ENCODE results near the gene NEU1.

DNA sequence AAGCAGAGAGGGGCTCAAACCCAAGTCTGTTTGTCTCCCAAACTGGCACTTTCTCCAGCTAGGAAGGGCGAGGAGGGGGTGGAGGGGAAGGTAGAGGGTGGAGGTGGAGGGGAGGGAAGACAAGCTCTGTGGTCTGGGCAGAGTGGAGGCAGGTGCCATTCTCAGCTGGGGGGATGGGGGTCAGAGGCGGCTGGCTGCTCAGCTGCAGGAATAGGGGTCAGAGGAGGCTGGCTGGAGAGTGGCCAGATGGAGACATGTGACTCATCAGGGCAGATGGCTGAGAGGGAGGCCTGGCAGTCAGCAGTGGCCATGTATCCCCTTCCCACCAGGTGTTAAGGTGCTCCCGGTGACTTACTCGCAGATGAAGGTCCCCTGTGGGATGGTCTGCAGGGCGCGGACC lies 19.7 kb upstream of the NEU1 start:
- TF ChIP-seq EZH2 (IDR thresholded peaks at IDR 0.05; ENCODE audit: low read length, missing control alignments): no peak
- TF ChIP-seq, protein P1, sequence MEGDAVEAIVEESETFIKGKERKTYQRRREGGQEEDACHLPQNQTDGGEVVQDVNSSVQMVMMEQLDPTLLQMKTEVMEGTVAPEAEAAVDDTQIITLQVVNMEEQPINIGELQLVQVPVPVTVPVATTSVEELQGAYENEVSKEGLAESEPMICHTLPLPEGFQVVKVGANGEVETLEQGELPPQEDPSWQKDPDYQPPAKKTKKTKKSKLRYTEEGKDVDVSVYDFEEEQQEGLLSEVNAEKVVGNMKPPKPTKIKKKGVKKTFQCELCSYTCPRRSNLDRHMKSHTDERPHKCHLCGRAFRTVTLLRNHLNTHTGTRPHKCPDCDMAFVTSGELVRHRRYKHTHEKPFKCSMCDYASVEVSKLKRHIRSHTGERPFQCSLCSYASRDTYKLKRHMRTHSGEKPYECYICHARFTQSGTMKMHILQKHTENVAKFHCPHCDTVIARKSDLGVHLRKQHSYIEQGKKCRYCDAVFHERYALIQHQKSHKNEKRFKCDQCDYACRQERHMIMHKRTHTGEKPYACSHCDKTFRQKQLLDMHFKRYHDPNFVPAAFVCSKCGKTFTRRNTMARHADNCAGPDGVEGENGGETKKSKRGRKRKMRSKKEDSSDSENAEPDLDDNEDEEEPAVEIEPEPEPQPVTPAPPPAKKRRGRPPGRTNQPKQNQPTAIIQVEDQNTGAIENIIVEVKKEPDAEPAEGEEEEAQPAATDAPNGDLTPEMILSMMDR (conservative IDR thresholded peaks at IDR 0.05 in 1 of 2, IDR thresholded peaks at IDR 0.05 in 1 of 2; ENCODE audit: low read depth in 1 of 2, low read length in 2 of 2): no peak
